DND-41 (cell line): ENCODE results near the gene C16orf74.

Experiments
- ATAC-seq: fragments of 200-7000 bp; cut with Tn5 transposase; 3 replicates; pipeline ENCODE4 v1.9.1; 2021; ENCODE audit warnings: low read depth; ENCODE audit not compliant: insufficient read depth
- DNase-seq: peaks from one replicate; pipeline ENCODE4 v3.0.0-alpha.2; 2020
- H2AFZ ChIP-seq: 2 replicates; pipeline ENCODE4 v1.6.0; 2012; ENCODE audit warnings: low read depth, low read length
- H3K27ac ChIP-seq: 2 replicates; pipeline ENCODE4 v1.5.1; 2012; ENCODE audit warnings: low read length, inconsistent platforms
- H3K27me3 ChIP-seq: fragments of 200-600 bp; sonication (generic); 2 replicates; pipeline ENCODE4 v1.6.0; 2012; ENCODE audit warnings: low read length, mild to moderate bottlenecking, inconsistent platforms; ENCODE audit not compliant: insufficient read depth, poor library complexity
- H3K36me3 ChIP-seq: 2 replicates; pipeline ENCODE4 v1.5.1; 2012; ENCODE audit warnings: low read length, inconsistent platforms; ENCODE audit not compliant: insufficient read depth
- H3K4me1 ChIP-seq: 2 replicates; pipeline ENCODE4 v1.5.1; 2012; ENCODE audit warnings: mild to moderate bottlenecking, low read length; ENCODE audit not compliant: insufficient read depth
- H3K4me2 ChIP-seq: 2 replicates; pipeline ENCODE4 v1.6.0; 2012; ENCODE audit warnings: mild to moderate bottlenecking, moderate library complexity, low read length, inconsistent platforms; ENCODE audit not compliant: insufficient read depth
- H3K4me3 ChIP-seq, 2 experiments: fragments of 200-600 bp in 1 of 2; shearing (Covaris generic) in 1 of 2; 2 replicates each; pipeline ENCODE4 v1.5.1; 2012 to 2016; ENCODE audit warnings: inconsistent platforms in 2 of 2, low read length in 2 of 2, mild to moderate bottlenecking in 2 of 2, low read depth in 1 of 2, moderate library complexity in 1 of 2
- H3K79me2 ChIP-seq: 2 replicates; pipeline ENCODE4 v1.6.0; 2012; ENCODE audit warnings: low read length, inconsistent platforms; ENCODE audit not compliant: insufficient read depth
- H3K9ac ChIP-seq: 2 replicates; pipeline ENCODE4 v1.6.0; 2012; ENCODE audit warnings: low read depth, mild to moderate bottlenecking, inconsistent platforms, low read length, moderate library complexity
- H3K9me3 ChIP-seq: 2 replicates; pipeline ENCODE4 v1.5.1; 2012; ENCODE audit warnings: low read length, moderate library complexity, mild to moderate bottlenecking, inconsistent platforms; ENCODE audit not compliant: insufficient read depth, severe bottlenecking
- H4K20me1 ChIP-seq: 2 replicates; pipeline ENCODE4 v1.6.0; 2012; ENCODE audit warnings: low read length; ENCODE audit not compliant: insufficient read depth
- EZH2 ChIP-seq: IDR thresholded peaks from 3 replicates; pipeline ENCODE4 v1.6.1; 2012; ENCODE audit warnings: borderline replicate concordance, low read depth, mild to moderate bottlenecking, moderate library complexity, low read length, inconsistent platforms; ENCODE audit not compliant: severe bottlenecking
- TF ChIP-seq, protein P1 (sequence below): IDR thresholded peaks from 2 replicates; pipeline ENCODE4 v1.5.1; 2012; ENCODE audit warnings: borderline replicate concordance, low read length, moderate library complexity, mild to moderate bottlenecking; ENCODE audit not compliant: poor library complexity, severe bottlenecking; ENCODE audit errors: extremely low read depth

The C16orf74 gene

DNA sequence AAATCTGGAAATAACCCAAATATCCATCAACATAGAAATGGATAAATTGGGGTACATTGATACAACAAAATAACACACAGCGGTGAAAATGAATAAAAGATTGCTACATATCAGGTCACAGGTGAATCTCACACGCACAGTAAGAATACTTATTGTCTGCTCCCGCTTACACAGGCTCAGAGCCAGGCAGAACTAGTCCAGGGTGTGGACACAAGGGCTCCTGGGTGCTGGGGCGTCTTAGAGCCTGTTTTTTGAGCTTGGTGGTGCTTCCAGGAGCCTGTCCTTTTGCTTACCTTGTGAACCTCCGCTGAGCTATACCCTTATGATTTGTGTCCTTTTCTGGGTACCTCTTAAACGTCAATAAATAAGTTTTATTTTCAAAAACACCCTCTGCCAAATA lies 19.8 kb upstream of the C16orf74 start:
- Histone ChIP-seq H3K4me2 (no peak overlapping the region), H3K9ac (no peak overlapping the region), H3K36me3 (peaks cover 5% of the 10 kb centered on the region; the same call in 1 of the 2 replicates), H3K9me3 (no peaks in the 10 kb centered on the region), H4K20me1 (0 out of 2 replicates have a peak, but pooled peaks cover 4% of the 10 kb centered on the region), H2AFZ (no peak overlapping the region), H3K79me2 (no peaks in the 10 kb centered on the region), H3K27me3 (no peaks in the 10 kb centered on the region), H3K4me1 (no peaks in the 10 kb centered on the region), H3K27ac (no peak overlapping the region), H3K4me3 (no peak overlapping the region)
- no peak for ATAC-seq
- DNase-seq, result no peak
- TF ChIP-seq EZH2, result no peak
- TF ChIP-seq, protein P1, sequence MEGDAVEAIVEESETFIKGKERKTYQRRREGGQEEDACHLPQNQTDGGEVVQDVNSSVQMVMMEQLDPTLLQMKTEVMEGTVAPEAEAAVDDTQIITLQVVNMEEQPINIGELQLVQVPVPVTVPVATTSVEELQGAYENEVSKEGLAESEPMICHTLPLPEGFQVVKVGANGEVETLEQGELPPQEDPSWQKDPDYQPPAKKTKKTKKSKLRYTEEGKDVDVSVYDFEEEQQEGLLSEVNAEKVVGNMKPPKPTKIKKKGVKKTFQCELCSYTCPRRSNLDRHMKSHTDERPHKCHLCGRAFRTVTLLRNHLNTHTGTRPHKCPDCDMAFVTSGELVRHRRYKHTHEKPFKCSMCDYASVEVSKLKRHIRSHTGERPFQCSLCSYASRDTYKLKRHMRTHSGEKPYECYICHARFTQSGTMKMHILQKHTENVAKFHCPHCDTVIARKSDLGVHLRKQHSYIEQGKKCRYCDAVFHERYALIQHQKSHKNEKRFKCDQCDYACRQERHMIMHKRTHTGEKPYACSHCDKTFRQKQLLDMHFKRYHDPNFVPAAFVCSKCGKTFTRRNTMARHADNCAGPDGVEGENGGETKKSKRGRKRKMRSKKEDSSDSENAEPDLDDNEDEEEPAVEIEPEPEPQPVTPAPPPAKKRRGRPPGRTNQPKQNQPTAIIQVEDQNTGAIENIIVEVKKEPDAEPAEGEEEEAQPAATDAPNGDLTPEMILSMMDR, result no peak

DNA sequence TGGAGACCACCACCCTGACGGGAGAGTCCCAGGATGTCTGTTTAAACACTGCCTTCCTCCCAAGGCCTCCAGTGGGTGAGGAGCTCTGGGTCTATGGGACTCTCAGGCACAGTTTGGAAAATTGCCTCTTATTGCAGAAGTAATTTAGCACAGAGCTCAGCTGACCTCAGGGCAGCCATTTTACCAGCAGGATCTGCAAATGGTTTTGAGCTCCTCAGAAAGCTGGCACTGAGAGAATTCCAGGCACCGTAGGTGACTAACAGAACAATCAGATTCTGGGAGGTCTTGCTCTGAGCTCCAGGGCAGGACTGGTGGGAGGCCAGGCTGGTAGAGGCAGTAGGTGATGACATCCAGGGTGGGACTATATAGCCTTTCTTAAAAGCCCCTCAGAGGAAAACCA lies 17.3 kb upstream of the C16orf74 start:
- Histone ChIP-seq H3K36me3 (no peaks in the 10 kb centered on the region), H3K27ac (no peak overlapping the region), H3K9me3 (no peaks in the 10 kb centered on the region), H3K4me1 (no peaks in the 10 kb centered on the region), H3K4me3 (no peak overlapping the region), H3K79me2 (no peaks in the 10 kb centered on the region), H3K9ac (no peak overlapping the region), H2AFZ (no peak overlapping the region), H4K20me1 (0 out of 2 replicates have a peak, but pooled peaks cover 4% of the 10 kb centered on the region), H3K27me3 (no peaks in the 10 kb centered on the region), H3K4me2 (no peak overlapping the region)
- ATAC-seq (no peak), DNase-seq (no peak)
- TF ChIP-seq, protein P1, result no peak
- no peak for TF ChIP-seq EZH2

DNA sequence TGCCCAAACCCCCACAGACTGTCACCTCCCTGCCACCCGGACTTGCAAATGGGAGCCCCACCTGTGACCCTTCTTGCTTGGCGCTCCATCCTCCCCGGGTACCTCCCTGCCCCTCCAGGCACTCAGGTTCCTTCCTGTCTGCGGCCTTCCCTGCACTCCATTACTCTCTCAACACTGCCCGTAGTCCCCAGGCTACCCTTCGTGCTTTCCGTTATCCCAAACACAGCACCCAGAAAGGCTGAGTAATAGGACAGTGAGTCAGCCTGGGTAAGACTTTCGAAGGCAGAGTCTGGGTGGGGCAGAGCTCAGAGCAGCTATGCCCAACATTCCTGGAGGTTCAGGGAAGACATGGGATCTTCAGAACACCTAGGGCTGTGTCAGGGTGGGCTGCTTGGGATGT lies 16.6 kb upstream of the C16orf74 start:
- Histone ChIP-seq H3K36me3 (no peaks in the 10 kb centered on the region), H3K4me3 (no peak overlapping the region), H3K9ac (no peak overlapping the region), H2AFZ (no peak overlapping the region), H3K27me3 (no peaks in the 10 kb centered on the region), H3K27ac (no peak overlapping the region), H3K4me2 (no peak overlapping the region), H3K79me2 (no peaks in the 10 kb centered on the region), H3K9me3 (no peaks in the 10 kb centered on the region), H3K4me1 (no peaks in the 10 kb centered on the region), H4K20me1 (0 out of 2 replicates have a peak, but pooled peaks cover 4% of the 10 kb centered on the region)
- ATAC-seq (no peak), DNase-seq (no peak)
- TF ChIP-seq, protein P1, result no peak
- no peak for TF ChIP-seq EZH2

DNA sequence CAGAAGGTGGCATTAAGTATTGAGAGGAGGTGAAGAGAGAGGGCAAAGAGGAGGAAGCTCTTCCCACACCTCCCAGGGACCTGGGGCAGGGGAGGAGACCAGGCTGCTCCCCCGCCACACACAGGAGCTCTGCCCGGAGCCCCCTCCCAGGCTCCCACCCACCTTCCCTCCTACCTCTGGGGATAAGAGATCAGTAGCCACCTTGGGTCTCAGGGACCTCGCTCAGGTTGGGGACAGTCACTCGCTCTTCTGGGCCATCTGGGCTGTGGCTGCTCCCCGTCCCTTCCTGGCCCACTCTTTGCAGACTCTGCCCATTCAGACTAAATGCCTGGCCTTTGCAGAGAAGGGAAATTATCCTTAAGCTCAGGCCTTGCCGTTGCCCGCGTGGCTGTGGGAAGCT lies 14.9 kb upstream of the C16orf74 start:
- no peak for DNase-seq
- no peaks in the 10 kb centered on the region for H3K27me3 ChIP-seq
- H3K4me1 ChIP-seq, result no peaks in the 10 kb centered on the region
- H2AFZ ChIP-seq, result no peak overlapping the region
- H3K9ac ChIP-seq, result no peak overlapping the region
- TF ChIP-seq, protein P1, result no peak
- TF ChIP-seq EZH2, result no peak
- no peaks in the 10 kb centered on the region for H3K36me3 ChIP-seq
- no peak overlapping the region for H3K4me2 ChIP-seq
- H3K4me3 ChIP-seq, result no peak overlapping the region
- no peak overlapping the region for H3K27ac ChIP-seq
- H3K79me2 ChIP-seq, result no peaks in the 10 kb centered on the region
- H3K9me3 ChIP-seq, result no peaks in the 10 kb centered on the region
- H4K20me1 ChIP-seq, result 0 out of 2 replicates have a peak, but pooled peaks cover 4% of the 10 kb centered on the region
- ATAC-seq, result no peak
